ENCODE measurements around the gene C14orf119. TPM values are rescaled to one million over a fixed set of nuclear protein-coding genes. Genes with fewer than 3 reads are reported as not detected.

C14orf119 gene
- total RNA-seq, 4 donors from 2014 or later = 21.3 to 37.1 (median 28.9) TPM

GRCh38 chr14:23148591-23149249, 53.4 kb downstream of the C14orf119 start:
- 94 to 97% methylated on average over 5 of the region's 5 CpGs for WGBS, 2 donors
- no peak for DNase-seq
- Histone ChIP-seq H3K36me3 (no peaks in the 10 kb centered on the region), H3K4me3 (replicated peaks in 1 of 3) (no peak overlapping the region), H3K9me3 (no peaks in the 10 kb centered on the region), H3K4me1 (peaks cover 4 to 5% of the 10 kb centered on the region in 2 donors), H3K27ac (no peak overlapping the region), H3K27me3 (no peaks in the 10 kb centered on the region)
- intact Hi-C loops (cut with DNase I) = no loop called here
- TF ChIP-seq CTCF (IDR thresholded peaks at IDR 0.05) = no peak
- TF ChIP-seq POLR2A (IDR thresholded peaks at IDR 0.05) = no peak

GRCh38 chr14:23149745-23150144, 54.4 kb downstream of the C14orf119 start:
- Histone ChIP-seq H3K27ac (no peak overlapping the region), H3K9me3 (no peaks in the 10 kb centered on the region), H3K4me3 (replicated peaks in 1 of 3) (no peak overlapping the region), H3K27me3 (no peaks in the 10 kb centered on the region), H3K4me1 (peaks cover 9 to 13% of the 10 kb centered on the region in 2 donors), H3K36me3 (no peaks in the 10 kb centered on the region)
- intact Hi-C loops (cut with DNase I) = no loop called here
- TF ChIP-seq POLR2A (IDR thresholded peaks at IDR 0.05) (no peak), CTCF (IDR thresholded peaks at IDR 0.05) (no peak)
- no peak for DNase-seq

Other genes with a start within 250 kb of the C14orf119 start
- gene LRP10, start 223.8 kb upstream of the C14orf119 start, total RNA-seq = 100 to 1,000 TPM; 107 to 143 (median 121) TPM
- 1 to 10 TPM in 1 of 4 donors, under 1 TPM in 2, not detected in 1; 0.54 to 1.2 (median 0.89) TPM for gene REM2, start 212.3 kb upstream of the C14orf119 start, total RNA-seq
- gene RBM23, start 176.4 kb upstream of the C14orf119 start, total RNA-seq = 1,000 to 10,000 TPM in 2 of 4 donors, 100 to 1,000 TPM in 2; 157 to 1,409 (median 683) TPM
- gene PRMT5, start 166.1 kb upstream of the C14orf119 start, total RNA-seq = 10 to 100 TPM; 60.7 to 73.8 (median 63.2) TPM
- 10 to 100 TPM; 25.7 to 40.8 (median 40.0) TPM for gene HAUS4, start 138.4 kb upstream of the C14orf119 start, total RNA-seq
- 10 to 100 TPM; 18.4 to 40.5 (median 34.8) TPM for gene AJUBA, start 113.0 kb upstream of the C14orf119 start, total RNA-seq
- 10 to 100 TPM; 11.6 to 20.6 (median 15.4) TPM for gene C14orf93, start 85.4 kb upstream of the C14orf119 start, total RNA-seq
- gene PSMB5, start 60.6 kb upstream of the C14orf119 start, total RNA-seq = 100 to 1,000 TPM in 2 of 4 donors, 10 to 100 TPM in 2; 75.7 to 215 (median 113) TPM
- not detected for gene PSMB11, start 53.3 kb upstream of the C14orf119 start, total RNA-seq
- 1 to 10 TPM; 2.9 to 7.8 (median 5.6) TPM for gene CDH24, start 38.0 kb upstream of the C14orf119 start, total RNA-seq
- gene ACIN1, start 369 bp upstream of the C14orf119 start, total RNA-seq = 100 to 1,000 TPM; 143 to 195 (median 152) TPM
- under 1 TPM in 1 of 4 donors, not detected in 3; 0.11 TPM for gene CIROP, start 9.5 kb downstream of the C14orf119 start, total RNA-seq
- not detected for gene CEBPE, start 23.8 kb downstream of the C14orf119 start, total RNA-seq
- gene SLC7A8, start 88.2 kb downstream of the C14orf119 start, total RNA-seq = 10 to 100 TPM; 44.2 to 79.4 (median 53.1) TPM
- gene RNF212B, start 142.4 kb downstream of the C14orf119 start, total RNA-seq = under 1 TPM in 1 of 4 donors, not detected in 3; 0.40 TPM
- 10 to 100 TPM; 13.0 to 16.5 (median 15.0) TPM for gene HOMEZ, start 190.6 kb downstream of the C14orf119 start, total RNA-seq
- 10 to 100 TPM; 12.6 to 14.5 (median 13.9) TPM for gene PPP1R3E, start 207.4 kb downstream of the C14orf119 start, total RNA-seq
- gene BCL2L2, start 211.3 kb downstream of the C14orf119 start, total RNA-seq = 10 to 100 TPM; 37.3 to 52.8 (median 46.1) TPM
- gene PABPN1, start 226.0 kb downstream of the C14orf119 start, total RNA-seq = 10 to 100 TPM; 37.9 to 74.6 (median 60.5) TPM

Measured in thyroid gland (tissue), 4 donors.